OCI-M1 (cell line): Measurements from ENCODE around the gene CHRDL2.
"Not testable (repeated sequence)": the region's sequence is repeated elsewhere in the genome, so short reads cannot be mapped to it uniquely, and the experiment has no call there.

ENCODE experiments used
- DNase-seq: peaks from one replicate; lab custom pipeline; 2025; lab: John Stamatoyannopoulos, UW

Gene CHRDL2

GRCh38 chr11:74670171-74670570, 61.1 kb downstream of the CHRDL2 start:
- DNase-seq = no peak

GRCh38 chr11:74669211-74670160, 61.7 kb downstream of the CHRDL2 start:
- no peak for DNase-seq

- DNase-seq = no peak
Observed at GRCh38 chr11:74663315-74663714, 67.9 kb downstream of the CHRDL2 start.

GRCh38 chr11:74662487-74663103, 68.6 kb downstream of the CHRDL2 start:
- no peak for DNase-seq

GRCh38 chr11:74659124-74659523, 72.1 kb downstream of the CHRDL2 start:
- not testable (repeated sequence) for DNase-seq

- no peak for DNase-seq
Observed at GRCh38 chr11:74654976-74655375, 76.2 kb downstream of the CHRDL2 start.

GRCh38 chr11:74650498-74650897, 80.7 kb downstream of the CHRDL2 start:
- no peak for DNase-seq

GRCh38 chr11:74648894-74649293, 82.3 kb downstream of the CHRDL2 start:
- no peak for DNase-seq

GRCh38 chr11:74647831-74648230, 83.4 kb downstream of the CHRDL2 start:
- DNase-seq = no peak

GRCh38 chr11:74647404-74647803, 83.8 kb downstream of the CHRDL2 start:
- DNase-seq = no peak

GRCh38 chr11:74646954-74647353, 84.3 kb downstream of the CHRDL2 start:
- no peak for DNase-seq
